HEK293 (cell line): ENCODE measurements around the gene PRDM5.

Source experiments
- CTCF ChIP-seq: fragments of 450-650 bp; formaldehyde crosslinking; IDR thresholded peaks from 2 replicates; pipeline ENCODE4 v1.5.1; 2016; ENCODE audit warnings: missing biosample characterization, missing genetic modification characterization
- KLF10 ChIP-seq: fragments of 450-650 bp; IDR thresholded peaks from 2 replicates; pipeline ENCODE4 v1.5.1; 2018; ENCODE audit warnings: missing biosample characterization, mild to moderate bottlenecking, missing genetic modification characterization
- KLF17 ChIP-seq: fragments of 450-650 bp; formaldehyde crosslinking; IDR thresholded peaks from 2 replicates; pipeline ENCODE4 v1.5.1; 2016; ENCODE audit warnings: missing biosample characterization, missing genetic modification characterization
- REST ChIP-seq: fragments of 450-650 bp; formaldehyde crosslinking; IDR thresholded peaks from 2 replicates; pipeline ENCODE4 v1.5.1; 2016; ENCODE audit warnings: missing biosample characterization, missing genetic modification characterization
- YY1 ChIP-seq: fragments of 450-650 bp; formaldehyde crosslinking; IDR thresholded peaks from 2 replicates; pipeline ENCODE4 v1.5.1; 2018; ENCODE audit warnings: missing biosample characterization, missing genetic modification characterization
- ZNF10 ChIP-seq: fragments of 450-650 bp; formaldehyde crosslinking; IDR thresholded peaks from 2 replicates; pipeline ENCODE4 v1.5.1; 2017; ENCODE audit warnings: missing biosample characterization, missing genetic modification characterization
- ZNF133 ChIP-seq: fragments of 450-650 bp; formaldehyde crosslinking; IDR thresholded peaks from 2 replicates; pipeline ENCODE4 v1.5.1; 2016; ENCODE audit warnings: missing biosample characterization, missing genetic modification characterization
- ZNF19 ChIP-seq: fragments of 450-650 bp; formaldehyde crosslinking; IDR thresholded peaks from 2 replicates; pipeline ENCODE4; 2016; ENCODE audit warnings: missing biosample characterization, missing genetic modification characterization, low read depth
- ZNF664 ChIP-seq: fragments of 450-650 bp; formaldehyde crosslinking; IDR thresholded peaks from 2 replicates; pipeline ENCODE4 v1.5.1; 2016; ENCODE audit warnings: missing biosample characterization, missing genetic modification characterization

GRCh38 chr4:120916937-120917336 lies 5.6 kb downstream of the PRDM5 start:
- TF ChIP-seq ZNF19 (tag by site-specific recombination) (no peak), ZNF133 (tag by site-specific recombination) (no peak), KLF17 (tag by site-specific recombination) (no peak), ZNF10 (tag by site-specific recombination) (no peak), KLF10 (tag by site-specific recombination) (no peak), CTCF (tag by site-specific recombination) (no peak), YY1 (no peak), REST (no peak), ZNF664 (tag by site-specific recombination) (no peak)
